Common myeloid progenitor, CD34-positive (primary cell): ENCODE data around the gene RMND1.
A peak's percentile ranks its signal among the peaks of the same experiment; 100 is the strongest.

ENCODE experiments used
- CTCF ChIA-PET: fragments of 350-600 bp; sonication (Branson Sonifier 250); formaldehyde crosslinking; loops from one replicate; lab custom pipeline; 2021; ENCODE audit warnings: antibody characterized with exemption; lab: Charles Lee
- POLR2A ChIA-PET: fragments of 350-600 bp; sonication (Branson Sonifier 250); formaldehyde crosslinking; loops from one replicate; lab custom pipeline; 2021; ENCODE audit warnings: antibody characterized with exemption; lab: Charles Lee
- DNase-seq, 3 donors: peaks; one replicate each; pipeline versions ENCODE4 v3.0.0 to v3.0.0-alpha.2; 2013
- H3K27ac ChIP-seq, 2 experiments: 1 replicate in 1 of 2; 2 replicates in 1 of 2; pipeline ENCODE4 v1.7.0; 2013; ENCODE audit warnings: inconsistent platforms in 2 of 2, low read length in 2 of 2, mild to moderate bottlenecking in 2 of 2, low read depth in 1 of 2, moderate library complexity in 1 of 2; ENCODE audit not compliant: severe bottlenecking in 2 of 2, insufficient read depth in 1 of 2, poor library complexity in 1 of 2
- H3K27me3 ChIP-seq, 5 experiments: replicated peaks in 2 of 5; 1 replicate in 3 of 5; 2 replicates in 2 of 5; pipeline versions ENCODE4 v1.6.1 to v1.7.0; 2013; ENCODE audit warnings: low read length in 4 of 5, mild to moderate bottlenecking in 2 of 5, moderate library complexity in 2 of 5, inconsistent platforms in 1 of 5; ENCODE audit not compliant: insufficient read depth in 5 of 5, control insufficient read depth in 4 of 5
- H3K36me3 ChIP-seq, 4 experiments: 1 replicate in 2 of 4; 2 replicates in 2 of 4; pipeline versions ENCODE4 v1.6.1 to v1.7.0; 2013; ENCODE audit warnings: low read length in 3 of 4, control low read depth in 1 of 4, mild to moderate bottlenecking in 1 of 4; ENCODE audit not compliant: control insufficient read depth in 4 of 4, insufficient read depth in 4 of 4
- H3K4me1 ChIP-seq, 4 experiments: 1 replicate in 3 of 4; 2 replicates in 1 of 4; pipeline versions ENCODE4 v1.6.1 to v1.7.1; 2013; ENCODE audit warnings: low read length in 3 of 4, mild to moderate bottlenecking in 3 of 4, control low read depth in 1 of 4, inconsistent platforms in 1 of 4, moderate library complexity in 1 of 4; ENCODE audit not compliant: control insufficient read depth in 4 of 4, insufficient read depth in 4 of 4; ENCODE audit errors: control extremely low read depth in 1 of 4
- H3K4me3 ChIP-seq, 7 experiments: 1 replicate in 4 of 7; 2 replicates in 3 of 7; pipeline versions ENCODE4 v1.5.1 to v1.7.0; 2013; ENCODE audit warnings: mild to moderate bottlenecking in 7 of 7, low read length in 6 of 7, moderate library complexity in 6 of 7, inconsistent platforms in 2 of 7, low read depth in 2 of 7, control low read depth in 1 of 7; ENCODE audit not compliant: insufficient read depth in 4 of 7, control insufficient read depth in 1 of 7; ENCODE audit errors: extremely low read depth in 1 of 7
- H3K9me3 ChIP-seq, 5 experiments: 1 replicate in 4 of 5; 2 replicates in 1 of 5; pipeline versions ENCODE4 v1.6.1 to v1.7.1; 2013; ENCODE audit warnings: low read length in 4 of 5, mild to moderate bottlenecking in 2 of 5, inconsistent platforms in 1 of 5, low read depth in 1 of 5, moderate library complexity in 1 of 5; ENCODE audit not compliant: control insufficient read depth in 4 of 5, insufficient read depth in 2 of 5; ENCODE audit errors: control extremely low read depth in 1 of 5
- WGBS: methylation state at CpG from one replicate; pipeline ENCODE4 v1.1.5; 2013; ENCODE audit not compliant: insufficient coverage; 5-methylcytosine and 5-hydroxymethylcytosine counted together

Gene RMND1

GRCh38 chr6:151400473-151400872, 51.5 kb downstream of the RMND1 start:
- Histone ChIP-seq H3K9me3 (no peaks in the 10 kb centered on the region), H3K4me3 (no peak overlapping the region), H3K4me1 (peaks cover 0 to 5% (median under 1%) of the 10 kb centered on the region in 4 experiments), H3K27me3 (no peaks in the 10 kb centered on the region), H3K36me3 (peaks cover 3 to 27% (median 14%) of the 10 kb centered on the region in 4 experiments), H3K27ac (no peak overlapping the region)
- no peak for DNase-seq
- POLR2A ChIA-PET: interaction anchor here (0.7 kb wide), 1 partner anchor 694 kb away, joined by 5 read pairs; no protein-coding TSS in a partner anchor
- CTCF ChIA-PET: no interaction called here
- 83% methylated on average over 5 of the region's 6 CpGs for WGBS

- Histone ChIP-seq H3K27ac (no peak overlapping the region), H3K27me3 (no peaks in the 10 kb centered on the region), H3K9me3 (no peaks in the 10 kb centered on the region), H3K4me3 (no peak overlapping the region), H3K36me3 (peaks cover 3 to 25% (median 12%) of the 10 kb centered on the region in 4 experiments), H3K4me1 (peaks cover 0 to 8% (median 3%) of the 10 kb centered on the region in 4 experiments)
- 45% methylated on average over 2 of the region's 3 CpGs for WGBS
- DNase-seq: no peak
- ChIA-PET POLR2A (no interaction called here), CTCF (no interaction called here)
Measured at GRCh38 chr6:151399679-151400078, 52.2 kb downstream of the RMND1 start.

GRCh38 chr6:151393410-151393809, 58.5 kb downstream of the RMND1 start:
- no peaks in the 10 kb centered on the region for H3K9me3 ChIP-seq
- no peak for DNase-seq
- H3K36me3 ChIP-seq: peaks cover 0 to 10% (median 4%) of the 10 kb centered on the region in 4 experiments
- no peaks in the 10 kb centered on the region for H3K27me3 ChIP-seq
- 69% methylated on average over 3 of the region's 4 CpGs for WGBS
- H3K4me1 ChIP-seq: peaks cover 23 to 41% (median 30%) of the 10 kb centered on the region in 4 experiments
- peak overlapping the region in 2 of 7 experiments; percentile 14 to 93 for H3K4me3 ChIP-seq
- no peak overlapping the region for H3K27ac ChIP-seq
- ChIA-PET CTCF (interaction anchor here (6.0 kb wide), 1 partner anchor 13 kb away, joined by 36 read pairs; no protein-coding TSS in a partner anchor), POLR2A (no interaction called here)

GRCh38 chr6:151392427-151392826, 59.5 kb downstream of the RMND1 start:
- peaks cover 28 to 51% (median 38%) of the 10 kb centered on the region in 4 experiments for H3K4me1 ChIP-seq
- no peak for DNase-seq
- no peaks in the 10 kb centered on the region for H3K9me3 ChIP-seq
- whole genome bisulfite sequencing: 0% methylated on average over 2 of the region's 3 CpGs
- H3K27me3 ChIP-seq: no peaks in the 10 kb centered on the region
- ChIA-PET CTCF (interaction anchor here (0.7 to 6.0 kb wide), 2 partner anchors 14 to 41 kb away, joined by 4 to 36 read pairs; no protein-coding TSS in a partner anchor), POLR2A (no interaction called here)
- peak overlapping the region; percentile 50 to 95 for H3K27ac ChIP-seq
- H3K4me3 ChIP-seq: peak overlapping the region in 6 of 7 experiments; percentile 70 to 93 (median 84)
- peaks cover 0 to 8% (median 4%) of the 10 kb centered on the region in 4 experiments for H3K36me3 ChIP-seq

GRCh38 chr6:151391471-151392413, 60.2 kb downstream of the RMND1 start, which contains the start of gene ZBTB2:
ZBTB2 (minus strand) TSS chr6:151391559; CDS start chr6:151373637, 17,922 bp downstream.
- CTCF ChIA-PET: interaction anchor here (1.2 to 6.0 kb wide), 2 partner anchors 15 to 49 kb away, joined by 3 to 36 read pairs; no protein-coding TSS in a partner anchor
- under 1% methylated on average over 23 of the region's 57 CpGs for WGBS

GRCh38 chr6:151390851-151391470, 61.0 kb downstream of the RMND1 start:
- CTCF ChIA-PET: interaction anchor here (1.2 to 1.5 kb wide), 2 partner anchors 50 to 61 kb away, joined by 3 read pairs; partner anchors contain the start of gene RMND1
- H3K4me1 ChIP-seq: peaks cover 28 to 49% (median 39%) of the 10 kb centered on the region in 4 experiments

More at GRCh38 chr6:151391471-151392413, 60.2 kb downstream of the RMND1 start, which contains the start of gene ZBTB2:
- Histone ChIP-seq H3K27me3 (no peaks in the 10 kb centered on the region), H3K27ac (peak within 1 kb of the TSS; percentile 80 to 95), H3K9me3 (no peaks in the 10 kb centered on the region), H3K36me3 (peaks cover 0 to 3% (median 2%) of the 10 kb centered on the region in 4 experiments), H3K4me1 (peaks cover 28 to 52% (median 39%) of the 10 kb centered on the region in 4 experiments), H3K4me3 (peak within 1 kb of the TSS; percentile 70 to 96 (median 86))
- POLR2A ChIA-PET: no interaction called here
- peak; percentile 65 to 87 (median 82) for DNase-seq

More at GRCh38 chr6:151390851-151391470, 61.0 kb downstream of the RMND1 start:
- WGBS: 0% methylated on average over 49 of the region's 78 CpGs
- Histone ChIP-seq H3K4me3 (peak overlapping the region; percentile 70 to 96 (median 86)), H3K27me3 (no peaks in the 10 kb centered on the region), H3K9me3 (no peaks in the 10 kb centered on the region), H3K36me3 (peaks cover 0 to 3% (median 2%) of the 10 kb centered on the region in 4 experiments), H3K27ac (peak overlapping the region; percentile 80 to 95)
- peak in 2 of 3 donors; percentile 89 to 90 for DNase-seq
- POLR2A ChIA-PET: no interaction called here
